Measurements from ENCODE around the gene HLA-DPB1. TPM values are rescaled to one million over a fixed set of nuclear protein-coding genes. Genes with fewer than 3 reads are reported as not detected.

HLA-DPB1 gene
- polyA plus RNA-seq, 1 donor from 2014 or later, result 2.3 TPM

- H2AFZ ChIP-seq (ENCODE audit: low read depth, low read length), result no peak overlapping the region
- H3K36me3 ChIP-seq (ENCODE audit: insufficient read depth, low read length), result no peaks in the 10 kb centered on the region
- H4K20me1 ChIP-seq (ENCODE audit: insufficient read depth), result no peaks in the 10 kb centered on the region
- H3K9ac ChIP-seq (ENCODE audit: low read length), result no peak overlapping the region
- no peaks in the 10 kb centered on the region for H3K9me3 ChIP-seq (ENCODE audit: low read length)
- no peaks in the 10 kb centered on the region for H3K9me2 ChIP-seq (ENCODE audit: insufficient read depth, low read length)
- H3K27me3 ChIP-seq (ENCODE audit: insufficient read depth, low read depth, low read length), result no peaks in the 10 kb centered on the region
- H3K79me2 ChIP-seq (replicated peaks; ENCODE audit: insufficient read depth, low read length), result no peaks in the 10 kb centered on the region
- TF ChIP-seq POLR2AphosphoS5 (IDR thresholded peaks at IDR 0.05), result no peak
- TF ChIP-seq MXI1 (conservative IDR thresholded peaks at IDR 0.05; ENCODE audit: poor library complexity, severe bottlenecking), result no peak
- no peak for TF ChIP-seq EZH2 (IDR thresholded peaks at IDR 0.05; ENCODE audit: borderline replicate concordance, insufficient read depth, low read length, poor library complexity, severe bottlenecking)
- TF ChIP-seq CTCF (IDR thresholded peaks at IDR 0.05; ENCODE audit: poor library complexity, severe bottlenecking), result no peak
- TF ChIP-seq SMC3 (conservative IDR thresholded peaks at IDR 0.05; ENCODE audit: poor library complexity), result no peak
- no peak for TF ChIP-seq EP300 (conservative IDR thresholded peaks at IDR 0.05; ENCODE audit: poor library complexity, severe bottlenecking)
- TF ChIP-seq TAF1 (IDR thresholded peaks at IDR 0.05; ENCODE audit: low read depth), result no peak
- no peak for TF ChIP-seq REST (IDR thresholded peaks at IDR 0.05; ENCODE audit: borderline replicate concordance)
- TF ChIP-seq RAD21 (conservative IDR thresholded peaks at IDR 0.05), result no peak
- no peak overlapping the region for H3K4me2 ChIP-seq (ENCODE audit: low read length)
- H3F3A ChIP-seq (ENCODE audit: insufficient read depth, low read length, poor library complexity, severe bottlenecking), result no peaks in the 10 kb centered on the region
- no peak overlapping the region for H3K27ac ChIP-seq (ENCODE audit: low read length)
- H3K4me3 ChIP-seq (ENCODE audit: low read length), result no peak overlapping the region
Measured at GRCh38 chr6:33053230-33053629, 22.6 kb upstream of the HLA-DPB1 start.

- TF ChIP-seq CTCF (IDR thresholded peaks at IDR 0.05; ENCODE audit: poor library complexity, severe bottlenecking) (no peak), POLR2AphosphoS5 (IDR thresholded peaks at IDR 0.05) (no peak), MXI1 (conservative IDR thresholded peaks at IDR 0.05; ENCODE audit: poor library complexity, severe bottlenecking) (no peak), EZH2 (IDR thresholded peaks at IDR 0.05; ENCODE audit: borderline replicate concordance, insufficient read depth, low read length, poor library complexity, severe bottlenecking) (no peak), REST (IDR thresholded peaks at IDR 0.05; ENCODE audit: borderline replicate concordance) (no peak), RAD21 (conservative IDR thresholded peaks at IDR 0.05) (no peak), EP300 (conservative IDR thresholded peaks at IDR 0.05; ENCODE audit: poor library complexity, severe bottlenecking) (no peak), TAF1 (IDR thresholded peaks at IDR 0.05; ENCODE audit: low read depth) (no peak), SMC3 (conservative IDR thresholded peaks at IDR 0.05; ENCODE audit: poor library complexity) (no peak)
- H3K27ac ChIP-seq (ENCODE audit: low read length), result no peak overlapping the region
- no peaks in the 10 kb centered on the region for H3K27me3 ChIP-seq (ENCODE audit: insufficient read depth, low read depth, low read length)
Measured at GRCh38 chr6:33057222-33058150, 18.3 kb upstream of the HLA-DPB1 start.

More at GRCh38 chr6:33057222-33058150, 18.3 kb upstream of the HLA-DPB1 start:
- Histone ChIP-seq H3K79me2 (replicated peaks; ENCODE audit: insufficient read depth, low read length) (no peaks in the 10 kb centered on the region), H3K9me2 (ENCODE audit: insufficient read depth, low read length) (no peaks in the 10 kb centered on the region), H3K9me3 (ENCODE audit: low read length) (no peaks in the 10 kb centered on the region), H3K4me3 (ENCODE audit: low read length) (no peak overlapping the region), H2AFZ (ENCODE audit: low read depth, low read length) (no peak overlapping the region), H4K20me1 (ENCODE audit: insufficient read depth) (no peaks in the 10 kb centered on the region), H3K4me2 (ENCODE audit: low read length) (no peak overlapping the region), H3K9ac (ENCODE audit: low read length) (no peak overlapping the region), H3F3A (ENCODE audit: insufficient read depth, low read length, poor library complexity, severe bottlenecking) (no peaks in the 10 kb centered on the region), H3K36me3 (ENCODE audit: insufficient read depth, low read length) (no peaks in the 10 kb centered on the region)

Data from neural cell (in vitro differentiated cells).